Right lobe of liver (tissue), 4 donors: Measurements from ENCODE around the gene CLMP.

Source experiments
- POLR2A ChIP-seq: fragments of 450-650 bp; IDR thresholded peaks from one replicate; pipeline ENCODE4 v1.6.1; 2017; ENCODE audit warnings: antibody characterized with exemption, mild to moderate bottlenecking
- TF ChIP-seq, protein P1 (sequence below), 4 donors: fragments of 200-600 bp in 3 of 4; fragments of 450-650 bp in 1 of 4; IDR thresholded peaks; one replicate each; pipeline versions ENCODE4 v1.5.1 to v1.8.0; 2016 to 2022; ENCODE audit warnings: antibody characterized with exemption in 4 of 4, mild to moderate bottlenecking in 2 of 4
- donor health status: DM: no; HTN: no; CAD: no.
- donor health status: DM: no; HTN: no; CAD: no.
- donor health status: DM: no; HTN: yes; CAD: no.

DNA sequence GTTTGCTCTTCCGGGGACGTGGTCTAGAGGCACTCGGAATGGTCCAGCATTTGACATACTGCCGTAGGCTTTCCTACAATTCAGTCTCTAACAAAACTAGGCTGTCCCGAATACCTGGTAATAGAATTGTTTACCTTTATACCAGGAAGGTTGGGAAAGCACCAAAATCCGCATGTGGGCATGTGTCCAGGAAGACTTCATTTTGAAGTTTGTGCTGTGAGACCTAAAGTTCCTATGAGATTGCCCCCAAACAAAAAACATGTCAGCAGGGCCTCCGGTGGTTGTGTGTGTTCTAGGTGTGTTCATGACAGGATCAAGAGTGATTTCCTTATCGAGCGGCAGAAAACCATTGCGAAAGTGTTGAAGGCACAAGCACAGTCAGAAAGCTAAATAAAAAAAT, 159.2 kb downstream of the CLMP start:
- TF ChIP-seq, protein P1, sequence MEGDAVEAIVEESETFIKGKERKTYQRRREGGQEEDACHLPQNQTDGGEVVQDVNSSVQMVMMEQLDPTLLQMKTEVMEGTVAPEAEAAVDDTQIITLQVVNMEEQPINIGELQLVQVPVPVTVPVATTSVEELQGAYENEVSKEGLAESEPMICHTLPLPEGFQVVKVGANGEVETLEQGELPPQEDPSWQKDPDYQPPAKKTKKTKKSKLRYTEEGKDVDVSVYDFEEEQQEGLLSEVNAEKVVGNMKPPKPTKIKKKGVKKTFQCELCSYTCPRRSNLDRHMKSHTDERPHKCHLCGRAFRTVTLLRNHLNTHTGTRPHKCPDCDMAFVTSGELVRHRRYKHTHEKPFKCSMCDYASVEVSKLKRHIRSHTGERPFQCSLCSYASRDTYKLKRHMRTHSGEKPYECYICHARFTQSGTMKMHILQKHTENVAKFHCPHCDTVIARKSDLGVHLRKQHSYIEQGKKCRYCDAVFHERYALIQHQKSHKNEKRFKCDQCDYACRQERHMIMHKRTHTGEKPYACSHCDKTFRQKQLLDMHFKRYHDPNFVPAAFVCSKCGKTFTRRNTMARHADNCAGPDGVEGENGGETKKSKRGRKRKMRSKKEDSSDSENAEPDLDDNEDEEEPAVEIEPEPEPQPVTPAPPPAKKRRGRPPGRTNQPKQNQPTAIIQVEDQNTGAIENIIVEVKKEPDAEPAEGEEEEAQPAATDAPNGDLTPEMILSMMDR (IDR thresholded peaks at IDR 0.05): no peak
- no peak for TF ChIP-seq POLR2A
